HG03378 (cell line): Measurements from ENCODE around the gene RAP1A.
A peak's percentile ranks its signal among the peaks of the same experiment; 100 is the strongest.
"Not testable (repeated sequence)": the region's sequence is repeated elsewhere in the genome, so short reads cannot be mapped to it uniquely, and the experiment has no call there.

Experiments used
- ATAC-seq: cut with Tn5 transposase; IDR thresholded peaks from one replicate; pipeline ENCODE4 v1.9.1; 2021; ENCODE audit warnings: mild to moderate bottlenecking, moderate library complexity; ENCODE audit not compliant: unreplicated experiment

Gene RAP1A

DNA sequence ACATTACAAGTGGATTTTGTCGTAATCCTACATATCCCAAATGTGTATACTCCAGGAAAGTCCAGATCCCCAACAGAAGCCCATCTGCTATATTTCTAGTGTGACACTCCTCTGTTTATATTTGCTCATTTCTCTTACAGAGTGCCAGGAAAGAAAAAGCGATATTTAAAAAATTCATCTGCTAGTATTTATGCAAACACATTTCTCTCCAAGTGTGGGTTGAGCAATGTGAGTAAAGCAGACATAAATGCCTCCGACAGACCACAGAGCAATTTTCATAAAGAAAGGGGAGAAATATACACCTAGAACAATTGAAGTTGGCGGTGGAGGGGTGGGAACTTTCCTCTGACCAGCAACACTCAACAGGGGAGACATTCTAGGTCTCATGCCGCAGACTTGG is 22.2 kb upstream of the RAP1A start:
- no peak for ATAC-seq

DNA sequence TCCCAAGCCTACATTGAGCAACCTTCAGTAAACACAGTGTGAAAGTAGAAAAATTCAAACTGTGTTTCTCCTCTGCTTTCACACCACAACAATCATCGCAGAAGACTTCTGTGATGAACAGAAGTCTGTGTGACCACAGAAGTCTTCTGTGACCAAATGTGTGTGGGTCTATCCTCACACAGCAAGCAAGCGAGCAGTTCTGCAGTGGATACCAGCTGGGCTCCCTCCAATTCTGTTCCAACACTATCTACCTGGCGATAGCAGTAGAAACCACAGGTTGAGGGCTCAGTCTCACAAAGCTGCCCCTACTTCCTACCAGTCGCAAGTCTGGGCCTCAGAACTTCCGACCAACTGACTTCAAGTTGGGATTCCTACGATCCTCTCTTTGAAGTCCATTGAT is 21.0 kb upstream of the RAP1A start:
- no peak for ATAC-seq

GRCh38 chr1:111599781-111600693 is 19.6 kb upstream of the RAP1A start:
- ATAC-seq, result no peak

- peak; percentile 61 for ATAC-seq
These were observed 18.7 kb upstream of the RAP1A start for GRCh38 chr1:111600886-111601386.

DNA sequence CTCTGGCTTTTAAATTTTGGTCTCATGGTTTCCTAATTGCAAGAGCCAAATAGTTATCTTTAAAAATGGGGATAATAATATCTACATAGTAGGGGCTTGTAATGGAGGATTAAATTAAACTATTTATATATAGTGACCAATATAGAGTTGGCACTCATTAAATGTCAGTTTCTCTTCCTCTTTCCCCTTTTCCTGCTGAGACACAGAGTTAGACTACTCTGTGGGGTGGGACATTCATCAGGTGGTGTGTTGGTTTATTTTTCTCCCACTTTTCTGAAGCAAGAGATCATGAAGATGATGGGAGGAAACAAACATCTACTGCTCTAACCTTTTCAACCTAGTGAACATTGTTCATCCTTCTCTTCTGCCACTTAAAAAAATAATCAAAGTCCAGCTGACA is 17.3 kb upstream of the RAP1A start:
- no peak for ATAC-seq

- no peak for ATAC-seq
These were observed 16.6 kb upstream of the RAP1A start for GRCh38 chr1:111602974-111603373.

DNA sequence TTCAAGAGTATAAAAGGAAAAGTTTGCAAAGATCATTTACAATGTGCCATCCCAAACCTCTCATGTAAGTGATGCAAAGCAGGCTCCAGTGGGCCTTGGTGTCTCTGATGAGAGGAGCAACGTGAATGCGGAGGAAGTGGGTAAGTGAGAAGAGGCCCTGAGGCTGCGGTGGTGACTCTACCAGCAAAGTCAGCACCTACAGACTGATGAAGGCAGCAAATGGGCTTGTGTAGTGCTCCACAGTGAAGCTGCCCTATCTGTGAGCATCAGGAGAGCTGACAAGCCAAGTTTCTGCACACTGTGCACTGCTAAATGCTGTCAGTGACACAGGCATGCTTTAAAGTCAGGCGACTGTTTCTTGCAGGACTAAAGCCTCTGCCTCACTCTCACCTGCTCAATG is 15.6 kb upstream of the RAP1A start:
- peak; percentile 31 for ATAC-seq

- no peak for ATAC-seq
These were observed 14.7 kb upstream of the RAP1A start for GRCh38 chr1:111604931-111605330.

DNA sequence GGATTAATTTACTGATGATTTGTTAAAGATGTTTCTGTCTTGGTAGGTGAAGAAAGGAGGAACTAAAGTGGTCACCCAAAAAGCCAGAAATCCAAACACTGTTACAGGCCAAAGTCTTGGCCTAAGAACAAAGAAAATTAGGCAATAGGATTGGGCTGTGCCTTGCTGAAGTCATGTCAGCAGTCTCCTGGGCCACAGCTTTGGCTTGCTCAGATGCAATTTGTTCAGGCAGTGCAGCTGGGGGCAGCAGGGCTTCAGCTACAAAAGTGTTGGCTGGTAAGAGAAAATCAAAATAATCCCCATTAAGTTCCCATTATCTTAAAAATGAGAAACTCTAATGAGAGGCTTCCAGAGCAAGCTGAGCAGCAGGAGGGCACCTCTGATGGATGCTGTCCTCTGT is 14.0 kb upstream of the RAP1A start:
- ATAC-seq, result no peak

- not testable (repeated sequence) for ATAC-seq
These were observed 13.0 kb upstream of the RAP1A start for GRCh38 chr1:111606457-111607215.

DNA sequence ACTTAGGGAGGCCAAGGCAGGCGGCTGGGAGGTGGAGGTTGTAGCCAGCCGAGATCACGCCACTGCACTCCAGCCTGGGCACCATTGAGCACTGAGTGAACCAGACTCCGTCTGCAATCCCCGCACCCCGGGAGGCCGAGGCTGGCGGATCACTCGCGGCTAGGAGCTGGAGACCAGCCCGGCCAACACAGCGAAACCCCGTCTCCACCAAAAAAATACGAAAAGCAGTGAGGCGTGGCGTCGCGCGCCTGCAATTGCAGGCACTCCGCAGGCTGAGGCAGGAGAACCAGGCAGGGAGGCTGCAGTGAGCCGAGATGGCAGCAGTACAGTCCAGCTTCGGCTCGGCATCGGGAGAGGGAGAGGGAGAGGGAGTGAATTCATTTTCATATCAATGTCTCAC is 11.1 kb upstream of the RAP1A start:
- ATAC-seq, result not testable (repeated sequence)

DNA sequence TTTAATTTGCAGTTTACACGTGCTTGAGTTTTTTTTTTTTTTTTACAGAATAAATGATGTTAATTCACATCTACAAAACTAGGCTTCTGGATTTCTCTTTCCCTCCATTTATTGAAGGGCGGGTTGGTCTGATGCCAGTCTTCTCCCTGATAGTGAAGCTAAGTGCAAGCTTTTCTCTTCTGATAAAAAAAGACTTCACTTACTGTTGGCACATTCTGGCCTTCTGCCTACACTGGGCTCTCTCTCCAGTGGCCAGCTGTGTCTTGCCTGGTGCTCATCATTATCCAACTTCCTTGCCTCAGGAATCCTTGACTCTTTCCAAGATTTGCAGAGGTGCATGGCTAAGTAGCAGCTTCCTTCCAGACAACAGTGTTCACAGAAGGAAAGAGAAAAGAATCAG is 7.6 kb upstream of the RAP1A start:
- ATAC-seq, result no peak

- ATAC-seq, result peak; percentile 58
These were observed 3.5 kb upstream of the RAP1A start for GRCh38 chr1:111615870-111616715.

DNA sequence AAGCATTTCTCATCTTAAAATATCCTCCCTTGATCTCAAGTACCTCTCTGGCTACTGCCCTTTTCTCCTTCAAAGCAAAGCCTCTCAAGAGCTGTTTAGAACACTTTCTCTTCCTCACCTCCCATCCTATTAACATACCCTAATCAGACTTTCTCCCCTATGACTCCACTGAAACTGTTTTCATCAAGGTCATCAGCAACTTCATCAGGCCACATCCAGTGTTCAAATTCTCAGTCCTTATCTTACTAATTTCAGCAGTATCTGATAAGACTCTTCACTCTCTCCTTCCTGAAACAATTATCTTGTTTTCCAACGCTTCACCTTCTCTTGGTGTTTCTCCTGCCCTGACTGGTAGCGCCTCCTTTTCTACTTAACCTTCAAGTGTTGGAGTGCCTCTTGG is 1.5 kb upstream of the RAP1A start:
- ATAC-seq, result no peak

DNA sequence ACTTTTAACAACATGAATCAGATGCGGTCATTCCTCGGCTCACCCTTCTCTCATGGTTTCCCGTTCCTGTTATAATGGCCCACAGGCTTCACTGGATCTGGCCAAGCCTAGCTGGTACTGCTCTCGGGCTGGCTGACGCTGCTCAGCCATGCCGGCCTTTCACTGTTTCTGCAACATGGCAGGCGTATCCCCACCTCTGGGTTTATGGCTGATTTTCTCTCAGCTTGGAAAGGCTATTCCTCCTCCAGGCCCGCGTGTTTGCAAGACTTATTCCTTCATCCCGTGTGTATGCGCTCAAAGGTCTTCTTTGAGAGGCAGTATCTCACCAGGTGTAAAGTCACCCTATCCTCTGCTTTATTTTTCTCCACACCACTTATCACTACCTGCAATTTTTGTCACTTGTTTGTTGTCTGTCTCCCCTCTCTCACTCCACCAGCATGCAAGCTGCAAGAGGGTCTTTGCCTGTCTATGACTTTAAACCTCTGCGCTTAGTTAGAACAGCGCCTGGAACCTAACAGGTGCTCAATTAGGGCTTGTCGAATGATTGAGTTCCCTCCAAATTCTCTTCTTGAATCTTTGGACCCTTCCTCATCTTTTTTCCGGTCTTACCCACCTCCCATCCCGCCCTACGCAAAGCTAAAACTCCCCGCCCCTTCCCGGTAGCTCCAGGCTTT is 491 bp upstream of the RAP1A start:
- ATAC-seq, result no peak

GRCh38 chr1:111620441-111620971 is 917 bp downstream of the RAP1A start:
- no peak for ATAC-seq

DNA sequence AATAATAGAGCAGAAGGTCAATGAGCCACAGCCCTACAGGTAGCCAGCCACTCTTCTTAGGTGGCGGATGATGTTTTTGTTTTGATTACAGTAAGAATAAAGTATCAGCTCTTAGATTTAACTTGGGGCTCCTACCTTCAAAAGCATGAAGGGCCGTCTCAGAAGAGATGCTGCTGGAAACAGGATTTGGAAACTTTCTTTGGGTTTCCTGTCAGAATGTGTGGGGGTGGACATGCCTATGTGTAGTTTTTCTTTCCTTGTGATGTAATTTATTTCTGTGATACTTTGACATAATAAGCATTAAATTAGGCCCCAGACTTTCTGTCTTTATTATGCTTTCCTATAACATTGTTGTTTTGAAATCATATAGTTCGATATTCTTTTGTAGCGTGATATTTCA is 1.5 kb downstream of the RAP1A start:
- ATAC-seq, result no peak

DNA sequence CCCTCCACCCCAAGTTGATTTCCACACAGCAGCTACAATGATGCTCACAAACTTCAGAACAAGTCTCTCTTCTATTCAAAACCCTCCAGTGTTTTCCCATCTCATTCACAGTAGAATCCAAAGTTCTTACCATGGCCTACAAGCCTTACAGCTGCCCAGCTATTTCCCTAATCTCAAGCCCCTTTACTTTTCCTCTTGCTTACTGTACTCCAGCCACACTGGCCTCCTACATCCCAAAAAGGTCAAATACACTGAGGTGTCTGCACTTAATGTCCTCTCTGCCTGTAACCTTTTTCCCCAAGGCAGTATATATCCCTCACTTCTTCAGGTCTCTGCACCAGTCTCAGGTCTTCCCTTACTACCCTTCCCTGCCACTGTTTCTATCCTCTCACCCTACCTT is 2.6 kb downstream of the RAP1A start:
- ATAC-seq, result no peak

DNA sequence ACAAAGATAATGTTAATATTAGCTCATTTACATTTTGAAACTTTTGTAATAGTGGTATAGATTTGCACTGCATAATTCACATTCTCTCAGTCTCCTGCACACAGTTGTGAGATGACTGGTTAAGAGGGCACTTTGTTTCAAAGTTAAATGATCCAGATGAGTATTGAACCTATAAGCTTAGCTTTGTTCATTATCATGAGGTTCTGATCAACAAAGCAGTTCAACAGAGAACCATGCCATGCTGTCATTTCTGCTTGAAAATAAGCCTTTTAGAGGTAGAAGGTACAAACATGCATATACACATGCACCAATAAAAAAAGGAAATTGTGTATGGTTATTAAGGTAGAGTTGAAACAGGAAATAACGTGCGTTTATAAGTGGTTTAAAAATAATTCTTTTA is 4.8 kb downstream of the RAP1A start:
- no peak for ATAC-seq

GRCh38 chr1:111625276-111625675 is 5.7 kb downstream of the RAP1A start:
- ATAC-seq, result no peak
